HEK293T (cell line): ENCODE data around the gene HOXA5.

ENCODE experiments used
- CTCF ChIA-PET: fragments of 350-600 bp; formaldehyde crosslinking; extraction: SDS; loops from one replicate; lab custom pipeline; 2021; ENCODE audit warnings: antibody characterized with exemption, inconsistent platforms; lab: Yijun Ruan, JAX
- POLR2A ChIA-PET: fragments of 350-600 bp; formaldehyde crosslinking; extraction: SDS; loops from one replicate; lab custom pipeline; 2020; ENCODE audit warnings: antibody characterized with exemption, inconsistent platforms; lab: Yijun Ruan, JAX
- DNase-seq: peaks from one replicate; pipeline ENCODE4 v3.0.0; 2012; ENCODE audit warnings: mixed read lengths; ENCODE audit errors: extremely low spot score
- ARNT ChIP-seq: fragments of 450-650 bp; IDR thresholded peaks from 2 replicates; pipeline ENCODE4 v1.6.1; 2017; ENCODE audit warnings: mild to moderate bottlenecking
- BHLHE40 ChIP-seq: fragments of 450-650 bp; IDR thresholded peaks from 2 replicates; pipeline ENCODE4 v1.6.1; 2016; ENCODE audit warnings: mild to moderate bottlenecking, moderate library complexity, borderline replicate concordance
- CTBP1 ChIP-seq: fragments of 450-650 bp; IDR thresholded peaks from 2 replicates; pipeline ENCODE4 v1.6.1; 2016; ENCODE audit warnings: borderline replicate concordance
- ELF4 ChIP-seq: fragments of 450-650 bp; IDR thresholded peaks from 2 replicates; pipeline ENCODE4 v1.6.1; 2017; ENCODE audit warnings: antibody characterized with exemption
- FOXA1 ChIP-seq: fragments of 450-650 bp; IDR thresholded peaks from 2 replicates; pipeline ENCODE4 v1.6.1; 2016; ENCODE audit warnings: mild to moderate bottlenecking
- FOXK2 ChIP-seq: fragments of 450-650 bp; IDR thresholded peaks from 2 replicates; pipeline ENCODE4 v1.6.1; 2016; ENCODE audit warnings: mild to moderate bottlenecking
- FOXM1 ChIP-seq: fragments of 450-650 bp; IDR thresholded peaks from 2 replicates; pipeline ENCODE4 v1.6.1; 2017; ENCODE audit warnings: mild to moderate bottlenecking, borderline replicate concordance
- HDGF ChIP-seq: fragments of 450-650 bp; IDR thresholded peaks from 2 replicates; pipeline ENCODE4 v1.6.1; 2017; ENCODE audit warnings: antibody characterized with exemption, borderline replicate concordance
- L3MBTL2 ChIP-seq: fragments of 450-650 bp; conservative IDR thresholded peaks from 2 replicates; pipeline ENCODE4 v1.6.1; 2016; ENCODE audit warnings: mild to moderate bottlenecking
- LEF1 ChIP-seq: fragments of 450-650 bp; IDR thresholded peaks from 2 replicates; pipeline ENCODE4 v1.6.1; 2017; ENCODE audit warnings: mild to moderate bottlenecking, borderline replicate concordance
- NFRKB ChIP-seq: fragments of 450-650 bp; IDR thresholded peaks from 2 replicates; pipeline ENCODE4 v1.6.1; 2016; ENCODE audit warnings: mild to moderate bottlenecking, moderate library complexity
- SP1 ChIP-seq: fragments of 450-650 bp; IDR thresholded peaks from 2 replicates; pipeline ENCODE4 v1.6.1; 2017
- SUZ12 ChIP-seq: fragments of 450-650 bp; IDR thresholded peaks from 2 replicates; pipeline ENCODE4 v1.6.1; 2016; ENCODE audit warnings: mild to moderate bottlenecking
- TARDBP ChIP-seq: fragments of 450-650 bp; IDR thresholded peaks from 2 replicates; pipeline ENCODE4 v1.6.1; 2016
- ZNF384 ChIP-seq: fragments of 450-650 bp; IDR thresholded peaks from 2 replicates; pipeline ENCODE4 v1.6.1; 2016
- TF ChIP-seq, protein P1 (sequence below): fragments of 450-650 bp; IDR thresholded peaks from 2 replicates; pipeline ENCODE4 v1.6.1; 2016

The HOXA5 gene

DNA sequence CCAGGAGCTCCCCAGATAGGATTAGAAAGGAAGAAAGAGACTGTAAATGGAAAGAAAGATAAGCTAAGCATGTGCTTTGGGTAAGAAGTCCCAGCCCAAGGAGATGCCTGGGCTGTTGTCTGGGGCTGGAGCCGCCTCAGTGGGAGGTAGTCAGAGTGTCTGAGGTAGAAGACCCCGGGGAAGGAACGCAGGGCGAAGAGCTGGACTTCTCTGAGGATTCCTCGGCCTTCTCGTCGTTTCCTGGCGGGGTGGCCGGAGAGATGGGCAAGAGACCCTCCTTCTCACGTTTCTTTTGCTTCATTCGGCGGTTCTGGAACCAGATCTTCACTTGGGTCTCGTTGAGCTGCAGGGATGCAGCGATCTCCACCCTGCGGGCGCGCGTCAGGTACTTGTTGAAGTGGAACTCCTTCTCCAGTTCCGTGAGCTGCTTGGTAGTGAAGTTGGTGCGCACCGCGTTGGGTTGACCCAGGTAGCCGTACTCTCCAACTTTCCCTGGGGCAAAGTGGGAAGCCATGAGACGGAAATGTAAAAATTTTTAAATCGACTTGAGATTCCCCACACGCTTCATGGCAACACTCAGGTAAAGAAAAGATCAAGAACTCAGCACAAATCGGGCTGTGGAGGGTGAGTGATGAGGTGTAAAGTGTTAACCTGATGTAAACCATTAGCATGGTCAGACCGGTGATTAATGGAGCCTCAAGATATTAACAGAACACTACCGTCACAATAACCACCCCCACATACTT is 49.0 kb downstream of the HOXA5 start:
- ChIA-PET POLR2A (interaction anchor here (0.8 to 1.4 kb wide), 3 partner anchors 12 to 83 kb away, joined by 3 read pairs; no protein-coding TSS in a partner anchor), CTCF (no interaction called here)
- TF ChIP-seq SP1 (no peak), LEF1 (no peak), ZNF384 (no peak), BHLHE40 (no peak), TARDBP (no peak), ELF4 (no peak), CTBP1 (no peak), HDGF (no peak), L3MBTL2 (no peak)
- TF ChIP-seq, protein P1, sequence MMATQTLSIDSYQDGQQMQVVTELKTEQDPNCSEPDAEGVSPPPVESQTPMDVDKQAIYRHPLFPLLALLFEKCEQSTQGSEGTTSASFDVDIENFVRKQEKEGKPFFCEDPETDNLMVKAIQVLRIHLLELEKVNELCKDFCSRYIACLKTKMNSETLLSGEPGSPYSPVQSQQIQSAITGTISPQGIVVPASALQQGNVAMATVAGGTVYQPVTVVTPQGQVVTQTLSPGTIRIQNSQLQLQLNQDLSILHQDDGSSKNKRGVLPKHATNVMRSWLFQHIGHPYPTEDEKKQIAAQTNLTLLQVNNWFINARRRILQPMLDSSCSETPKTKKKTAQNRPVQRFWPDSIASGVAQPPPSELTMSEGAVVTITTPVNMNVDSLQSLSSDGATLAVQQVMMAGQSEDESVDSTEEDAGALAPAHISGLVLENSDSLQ: no peak
- no peak for DNase-seq

DNA sequence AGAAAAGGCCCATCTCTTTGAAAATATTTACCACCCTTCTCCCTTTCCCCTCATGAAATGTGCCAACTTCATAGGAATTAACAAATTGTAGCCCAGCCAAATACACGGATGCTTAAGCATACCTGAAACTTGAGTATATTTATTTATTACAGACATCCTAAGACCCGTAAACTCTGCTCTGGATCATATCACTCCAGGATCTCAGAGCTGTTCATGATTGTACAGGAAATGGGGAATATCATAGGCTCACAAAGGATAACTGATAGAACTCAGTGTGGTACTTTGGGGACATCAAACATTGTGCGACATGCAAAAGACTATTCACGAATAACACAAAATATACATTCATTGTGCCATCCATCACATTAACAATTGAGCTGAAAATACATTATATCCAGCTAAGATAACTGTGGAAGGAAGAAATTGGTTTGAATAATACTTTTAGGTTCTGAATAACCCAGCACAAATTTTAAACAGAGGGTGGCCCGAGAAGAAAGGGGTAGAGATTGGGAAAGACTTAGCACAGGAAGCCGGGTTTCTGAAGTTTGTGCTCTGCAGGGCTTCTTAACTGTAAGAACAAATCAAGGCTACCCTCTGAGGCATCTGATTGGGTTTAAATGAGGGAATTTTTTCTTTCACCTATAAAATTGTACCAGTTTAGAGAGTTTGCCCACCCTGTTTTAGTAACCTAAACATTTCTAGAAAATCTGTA is 50.1 kb downstream of the HOXA5 start:
- no peak for DNase-seq
- POLR2A ChIA-PET: no interaction called here
- no peak for TF ChIP-seq SUZ12
- TF ChIP-seq ELF4: no peak
- TF ChIP-seq FOXA1: no peak
- no peak for TF ChIP-seq SP1
- TF ChIP-seq CTBP1: no peak
- TF ChIP-seq TARDBP: no peak
- TF ChIP-seq NFRKB: no peak
- no peak for TF ChIP-seq ZNF384
- TF ChIP-seq ARNT: no peak
- no peak for TF ChIP-seq FOXM1
- TF ChIP-seq, protein P1: no peak
- TF ChIP-seq HDGF: no peak
- TF ChIP-seq BHLHE40: no peak
- no peak for TF ChIP-seq FOXK2
- no peak for TF ChIP-seq LEF1
- CTCF ChIA-PET: interaction anchor here (0.6 kb wide), 1 partner anchor 9 kb away, joined by 3 read pairs; no protein-coding TSS in a partner anchor

DNA sequence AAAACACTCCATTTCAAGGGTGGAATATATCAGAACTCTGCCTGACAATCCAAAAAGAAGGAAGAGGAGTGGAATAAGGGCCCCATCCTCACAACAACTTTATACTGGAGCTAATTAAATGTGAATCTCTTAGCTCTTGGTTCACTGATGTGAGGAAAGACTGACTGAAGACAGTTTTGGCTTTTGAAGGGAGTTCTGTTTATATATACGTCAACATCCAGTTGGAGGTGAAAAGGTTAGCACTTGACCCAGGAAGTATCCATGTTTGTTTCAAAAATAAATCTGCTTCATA is 50.7 kb downstream of the HOXA5 start:
- ChIA-PET CTCF (interaction anchor here (0.6 kb wide), 1 partner anchor 9 kb away, joined by 3 read pairs; no protein-coding TSS in a partner anchor), POLR2A (no interaction called here)
- no peak for DNase-seq
- no peak for TF ChIP-seq NFRKB
- TF ChIP-seq, protein P1: no peak
- TF ChIP-seq BHLHE40: no peak
- no peak for TF ChIP-seq SUZ12
- no peak for TF ChIP-seq SP1
- TF ChIP-seq ARNT: no peak
- TF ChIP-seq ELF4: no peak
- TF ChIP-seq FOXK2: no peak
- no peak for TF ChIP-seq FOXM1
- TF ChIP-seq TARDBP: no peak
- TF ChIP-seq HDGF: no peak
- TF ChIP-seq ZNF384: no peak
- no peak for TF ChIP-seq CTBP1
- TF ChIP-seq L3MBTL2: no peak

DNA sequence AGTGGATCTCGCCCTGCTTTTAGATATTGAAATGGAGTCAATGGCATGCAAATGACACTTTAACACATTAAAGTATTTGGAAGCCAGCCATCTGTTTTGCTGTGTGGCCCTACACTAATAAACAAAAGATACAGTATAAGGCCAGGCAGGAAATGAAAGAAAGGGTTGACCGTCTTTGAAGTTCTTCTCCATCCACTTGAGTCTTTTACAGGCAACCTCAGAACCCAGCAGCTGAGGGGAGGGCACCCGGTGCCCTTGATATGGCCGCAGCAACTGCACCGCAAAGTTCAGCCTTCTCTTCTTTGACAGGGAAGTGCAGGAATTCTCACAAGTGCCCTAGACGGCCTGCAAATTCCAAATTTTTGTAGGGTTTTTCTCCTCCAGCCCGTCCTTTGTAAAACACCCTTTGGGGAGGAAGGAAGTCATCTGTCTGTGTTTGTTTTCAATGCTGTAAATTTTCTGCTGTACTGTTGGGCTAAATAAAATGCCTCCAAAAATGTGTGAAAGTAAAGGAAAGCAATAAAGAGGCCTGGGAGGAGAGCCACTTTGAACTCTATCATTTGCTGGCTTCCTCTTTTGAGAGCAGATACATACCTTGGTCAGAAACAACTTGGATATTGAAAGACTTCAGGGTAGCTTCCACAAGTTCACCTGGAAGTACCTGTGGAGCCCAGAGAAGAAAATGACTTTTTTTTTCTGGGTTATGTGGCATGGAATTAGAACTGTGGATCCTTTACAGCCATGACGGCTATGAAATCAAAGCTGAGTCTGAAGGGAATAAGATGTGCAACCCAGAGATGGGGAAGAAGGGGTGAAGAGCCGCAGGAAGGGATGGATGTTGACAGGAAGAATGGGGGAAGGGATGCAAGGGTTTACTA is 51.3 kb downstream of the HOXA5 start:
- no peak for DNase-seq
- TF ChIP-seq SUZ12 (no peak), ZNF384 (no peak), CTBP1 (no peak), NFRKB (no peak), L3MBTL2 (no peak)
- CTCF ChIA-PET: no interaction called here
- POLR2A ChIA-PET: interaction anchor here (0.6 kb wide), 1 partner anchor 24 kb away, joined by 3 read pairs; no protein-coding TSS in a partner anchor

DNA sequence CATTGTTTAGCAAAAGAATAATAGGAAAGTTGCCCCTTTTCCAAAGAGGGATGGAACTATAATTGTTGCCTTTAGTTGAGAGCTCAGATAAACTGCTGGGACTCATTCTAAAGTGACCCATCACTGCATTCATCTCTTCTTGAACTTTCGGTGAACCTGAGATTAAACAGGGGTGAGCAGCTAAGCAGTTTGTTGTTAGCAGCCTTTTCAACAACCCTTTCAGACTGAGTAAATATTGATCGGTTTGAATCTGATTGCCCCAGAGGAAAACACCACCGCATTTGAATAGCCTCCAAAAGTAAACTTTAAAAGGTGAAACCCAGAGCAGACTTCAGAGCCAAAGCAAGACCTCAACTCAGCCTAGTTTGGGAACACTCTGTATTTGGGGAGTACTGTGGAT is 52.4 kb downstream of the HOXA5 start:
- ChIA-PET POLR2A (interaction anchor here (1.3 kb wide), 1 partner anchor 23 kb away, joined by 3 read pairs; no protein-coding TSS in a partner anchor), CTCF (interaction anchor here (1.3 kb wide), 1 partner anchor 54 kb away, joined by 3 read pairs; no protein-coding TSS in a partner anchor)
- no peak for DNase-seq
- TF ChIP-seq ARNT (no peak), HDGF (no peak), FOXK2 (no peak), CTBP1 (no peak), ELF4 (no peak), TARDBP (no peak)
- TF ChIP-seq, protein P1: no peak
